GM21423 (cell line): Measurements from ENCODE around the gene CTSC.
A peak's percentile ranks its signal among the peaks of the same experiment; 100 is the strongest.

Experiments
- ATAC-seq: cut with Tn5 transposase; IDR thresholded peaks from one replicate; pipeline ENCODE4 v1.9.1; 2021; ENCODE audit warnings: mild to moderate bottlenecking, moderate library complexity; ENCODE audit not compliant: unreplicated experiment

CTSC gene

DNA sequence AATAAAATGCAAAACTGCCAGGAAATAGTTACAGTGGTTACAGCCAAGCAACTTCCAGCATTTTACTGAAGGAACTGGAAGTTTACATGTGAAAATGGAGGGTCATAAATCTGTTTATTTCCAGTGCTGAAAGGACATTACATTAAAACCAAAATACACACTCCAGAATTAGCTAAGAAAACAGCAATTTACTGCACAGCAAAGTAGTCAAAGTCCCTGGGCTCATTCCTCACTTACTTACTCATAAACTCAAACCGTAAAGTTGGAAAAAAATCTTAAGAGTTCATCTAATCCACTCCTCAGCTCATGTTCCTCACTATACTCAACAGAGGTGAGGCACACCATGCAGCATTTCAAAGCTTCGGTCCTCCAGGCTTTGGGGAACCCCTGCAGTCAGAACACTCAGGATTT lies 17.4 kb downstream of the CTSC start:
- no peak for ATAC-seq

GRCh38 chr11:88318017-88318416 lies 19.5 kb downstream of the CTSC start:
- ATAC-seq, result no peak

DNA sequence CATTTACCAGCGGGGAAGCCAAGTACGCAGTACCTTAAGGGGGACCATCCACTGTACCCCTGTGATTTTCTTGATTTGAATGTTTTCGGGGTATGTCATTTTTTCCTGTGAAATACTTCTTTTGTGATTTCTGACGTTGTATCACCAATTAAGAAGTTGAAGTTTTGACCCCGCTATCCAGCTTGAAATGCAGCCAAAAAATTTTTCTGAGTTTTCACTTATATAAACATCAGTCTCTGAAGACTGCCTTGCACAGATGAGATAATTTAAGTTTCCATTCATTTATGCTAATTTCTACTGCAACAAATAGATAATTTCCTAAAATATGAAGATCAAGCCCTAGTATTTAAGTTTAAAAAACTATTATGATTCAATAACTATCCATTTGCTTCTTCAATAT lies 20.0 kb downstream of the CTSC start:
- no peak for ATAC-seq

GRCh38 chr11:88315981-88316441 lies 21.5 kb downstream of the CTSC start:
- no peak for ATAC-seq

- ATAC-seq, result no peak
Measured at GRCh38 chr11:88315015-88315414, 22.5 kb downstream of the CTSC start.

DNA sequence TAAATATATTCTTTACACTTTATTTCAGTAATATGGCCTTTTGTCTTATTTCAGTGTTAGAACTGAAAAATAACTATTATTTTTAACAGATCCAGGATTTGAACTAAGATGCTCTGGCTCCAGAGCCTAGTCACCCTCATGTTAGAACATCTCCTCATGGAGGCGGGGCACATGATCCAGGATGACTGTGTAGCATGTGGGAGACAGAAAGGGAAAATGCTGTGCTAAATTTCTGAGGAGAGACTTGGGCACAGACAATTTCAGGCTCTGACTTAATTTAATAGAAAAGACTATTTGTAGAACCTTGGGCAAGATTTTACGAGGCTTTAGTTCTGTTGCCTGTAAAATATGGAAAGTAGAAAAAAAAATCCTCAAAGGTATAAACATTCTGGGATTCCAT lies 24.1 kb downstream of the CTSC start:
- no peak for ATAC-seq

DNA sequence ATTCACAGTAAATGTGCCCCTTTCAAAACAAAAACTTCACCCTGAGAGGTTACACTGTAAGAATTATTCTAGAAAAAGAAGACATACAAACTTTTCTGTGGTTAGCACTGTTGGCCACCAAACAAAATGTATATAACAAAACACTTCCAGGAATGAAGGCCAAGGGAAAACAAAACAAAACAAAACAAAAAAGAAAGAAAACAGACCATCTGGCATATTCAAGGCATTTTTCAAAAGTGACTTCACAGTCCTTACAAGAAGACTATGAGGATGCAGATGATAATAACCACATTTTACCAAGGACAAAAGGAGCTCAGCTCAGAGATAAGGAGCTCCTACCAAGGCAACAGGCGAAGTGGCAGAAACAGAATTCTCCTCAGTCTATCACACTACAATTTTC lies 24.9 kb downstream of the CTSC start:
- ATAC-seq, result no peak

GRCh38 chr11:88310246-88310645 lies 27.3 kb downstream of the CTSC start:
- ATAC-seq, result no peak

GRCh38 chr11:88308576-88308975 lies 29.0 kb downstream of the CTSC start:
- ATAC-seq, result no peak

GRCh38 chr11:88307749-88308425 lies 29.6 kb downstream of the CTSC start:
- ATAC-seq, result no peak

DNA sequence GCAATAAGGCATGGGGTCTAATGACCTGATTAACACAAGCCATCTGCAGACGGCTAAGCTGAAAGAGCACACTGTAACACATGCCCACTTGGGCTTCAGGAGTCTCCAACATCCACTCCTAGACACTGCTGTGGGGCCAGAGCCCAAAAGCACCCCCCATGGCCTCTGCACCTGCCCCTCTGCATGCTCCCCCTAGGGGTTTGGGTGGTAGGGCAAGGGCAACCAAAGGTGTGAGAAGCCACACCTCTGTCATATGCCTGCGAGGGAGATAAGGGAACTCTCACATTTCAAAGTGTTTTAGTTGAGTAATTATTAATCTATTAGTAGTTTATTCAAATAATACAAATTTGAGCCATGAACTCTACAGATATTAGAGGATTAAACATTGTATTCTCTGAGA lies 30.8 kb downstream of the CTSC start:
- ATAC-seq, result no peak

- no peak for ATAC-seq
Measured at GRCh38 chr11:88305430-88305829, 32.1 kb downstream of the CTSC start.

DNA sequence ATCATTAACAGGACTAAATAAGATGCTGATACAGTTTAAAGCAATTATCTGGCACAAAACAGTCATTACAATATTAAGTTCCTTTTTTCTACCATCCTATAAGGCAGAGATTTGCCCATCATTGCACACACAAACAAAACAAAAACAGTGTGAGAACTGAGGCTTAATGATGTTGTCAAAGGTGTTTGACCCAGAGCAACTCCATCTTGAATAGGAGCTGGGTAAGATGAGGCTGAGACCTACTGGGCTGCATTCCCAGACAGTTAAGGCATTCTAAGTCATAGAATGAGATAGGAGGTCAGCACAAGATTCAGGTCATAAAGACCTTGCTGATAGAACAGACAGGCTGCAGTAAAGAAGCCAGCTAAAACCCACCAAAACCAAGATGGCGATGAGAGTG lies 33.2 kb downstream of the CTSC start:
- ATAC-seq, result no peak

- no peak for ATAC-seq
Measured at GRCh38 chr11:88303037-88303436, 34.5 kb downstream of the CTSC start.

GRCh38 chr11:88301488-88302140 lies 35.9 kb downstream of the CTSC start:
- ATAC-seq, result peak; percentile 55

- peak; percentile 72 for ATAC-seq
Measured at GRCh38 chr11:88300888-88301487, 36.5 kb downstream of the CTSC start.

GRCh38 chr11:88297863-88298262 lies 39.7 kb downstream of the CTSC start:
- ATAC-seq, result no peak

GRCh38 chr11:88297421-88297820 lies 40.1 kb downstream of the CTSC start:
- ATAC-seq, result no peak

- ATAC-seq, result no peak
Measured at GRCh38 chr11:88295028-88295427, 42.5 kb downstream of the CTSC start.

DNA sequence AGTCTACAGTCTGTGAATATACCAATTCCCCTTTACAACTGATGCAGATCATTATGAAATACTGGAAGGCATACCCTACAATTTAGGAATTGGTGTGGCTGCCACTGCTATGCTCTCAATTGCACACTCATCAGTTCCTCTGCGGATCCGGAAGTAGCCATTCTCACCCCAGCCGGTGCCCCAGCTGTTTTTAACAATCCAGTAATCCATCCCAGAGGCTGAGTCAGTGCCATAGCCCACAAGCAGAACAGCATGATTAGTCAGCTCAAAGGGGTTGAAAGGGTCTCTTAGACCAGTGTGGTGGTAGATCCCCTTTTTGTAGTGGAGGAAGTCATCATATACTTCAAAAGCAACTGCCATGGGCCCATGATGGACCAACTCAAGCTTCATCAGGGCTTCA lies 43.6 kb downstream of the CTSC start:
- ATAC-seq, result no peak

DNA sequence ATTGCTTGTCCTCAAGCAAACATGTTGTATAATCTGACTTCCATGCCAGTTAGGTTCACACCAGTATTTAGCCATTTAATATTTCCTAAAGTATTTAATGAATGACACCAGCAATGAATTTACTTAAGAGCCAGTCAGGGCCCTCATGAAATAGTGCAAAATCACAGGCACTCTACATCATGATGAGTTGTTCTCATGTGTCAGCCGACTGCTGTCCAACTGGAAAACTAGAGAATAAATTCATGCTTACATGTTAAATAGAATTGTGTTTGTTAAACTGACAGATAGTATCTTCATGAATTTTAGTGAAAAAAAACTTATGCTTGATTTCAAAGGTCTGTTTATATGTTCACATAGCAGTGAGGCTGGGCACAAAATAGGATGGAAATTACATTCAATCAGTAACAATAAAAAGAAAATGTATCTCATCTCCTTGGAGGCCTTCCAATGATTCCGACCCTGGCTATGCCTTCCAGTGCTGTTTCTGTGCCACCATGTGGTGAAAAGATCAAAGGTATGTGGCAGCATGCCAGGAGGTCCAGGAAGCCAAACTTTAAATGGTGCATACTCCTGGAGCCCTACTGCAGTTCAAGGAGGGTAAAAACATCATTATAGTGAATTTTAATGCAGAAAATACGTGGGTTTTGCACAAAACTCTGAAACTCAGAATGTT lies 45.2 kb downstream of the CTSC start:
- no peak for ATAC-seq

GRCh38 chr11:88288560-88288959 lies 49.0 kb downstream of the CTSC start:
- ATAC-seq, result no peak
